H1 (cell line): Measurements from ENCODE around the gene ABHD4.

ENCODE experiments used
- CTCF ChIP-seq, 3 experiments: IDR thresholded peaks; 1 replicate in 2 of 3; 2 replicates in 1 of 3; pipeline versions ENCODE4 v1.5.1 to v1.6.1; 2011; ENCODE audit warnings: low read length in 3 of 3, mild to moderate bottlenecking in 3 of 3, inconsistent platforms in 2 of 3, low read depth in 1 of 3, moderate library complexity in 1 of 3; ENCODE audit not compliant: insufficient read depth in 1 of 3; ENCODE audit errors: control extremely low read depth in 1 of 3
- EP300 ChIP-seq, 2 experiments: IDR thresholded peaks; 1 replicate in 1 of 2; 2 replicates in 1 of 2; pipeline ENCODE4 v1.6.1; 2011 to 2012; ENCODE audit warnings: low read depth in 2 of 2, low read length in 2 of 2, mild to moderate bottlenecking in 2 of 2, borderline replicate concordance in 1 of 2, inconsistent platforms in 1 of 2, moderate library complexity in 1 of 2
- KDM1A ChIP-seq: fragments of 200-600, 300-600 bp; sonication (generic); IDR thresholded peaks from 2 replicates; pipeline ENCODE4 v1.7.1; 2016; ENCODE audit warnings: mild to moderate bottlenecking, low read length, borderline replicate concordance
- KDM4A ChIP-seq: IDR thresholded peaks from one replicate; pipeline ENCODE4 v1.7.1; 2012; ENCODE audit warnings: low read depth, mild to moderate bottlenecking, moderate library complexity, low read length, inconsistent platforms; ENCODE audit not compliant: severe bottlenecking
- NRF1 ChIP-seq: IDR thresholded peaks from 2 replicates; pipeline ENCODE4 v1.6.1; 2011; ENCODE audit warnings: mild to moderate bottlenecking, low read depth, low read length, improper control_type of control experiment
- RAD21 ChIP-seq, 2 experiments: IDR thresholded peaks in 1 of 2; conservative IDR thresholded peaks in 1 of 2; 2 replicates each; pipeline ENCODE4 v1.6.1; 2011; ENCODE audit warnings: low read depth in 2 of 2, low read length in 2 of 2, improper control_type of control experiment in 1 of 2, inconsistent platforms in 1 of 2, mild to moderate bottlenecking in 1 of 2, moderate library complexity in 1 of 2
- TAF1 ChIP-seq: IDR thresholded peaks from 2 replicates; pipeline ENCODE4 v1.6.1; 2011; ENCODE audit warnings: mild to moderate bottlenecking, low read depth, low read length
- TEAD4 ChIP-seq: IDR thresholded peaks from 2 replicates; pipeline ENCODE4 v1.6.1; 2012; ENCODE audit warnings: low read depth, low read length, inconsistent platforms, mixed read lengths

DNA sequence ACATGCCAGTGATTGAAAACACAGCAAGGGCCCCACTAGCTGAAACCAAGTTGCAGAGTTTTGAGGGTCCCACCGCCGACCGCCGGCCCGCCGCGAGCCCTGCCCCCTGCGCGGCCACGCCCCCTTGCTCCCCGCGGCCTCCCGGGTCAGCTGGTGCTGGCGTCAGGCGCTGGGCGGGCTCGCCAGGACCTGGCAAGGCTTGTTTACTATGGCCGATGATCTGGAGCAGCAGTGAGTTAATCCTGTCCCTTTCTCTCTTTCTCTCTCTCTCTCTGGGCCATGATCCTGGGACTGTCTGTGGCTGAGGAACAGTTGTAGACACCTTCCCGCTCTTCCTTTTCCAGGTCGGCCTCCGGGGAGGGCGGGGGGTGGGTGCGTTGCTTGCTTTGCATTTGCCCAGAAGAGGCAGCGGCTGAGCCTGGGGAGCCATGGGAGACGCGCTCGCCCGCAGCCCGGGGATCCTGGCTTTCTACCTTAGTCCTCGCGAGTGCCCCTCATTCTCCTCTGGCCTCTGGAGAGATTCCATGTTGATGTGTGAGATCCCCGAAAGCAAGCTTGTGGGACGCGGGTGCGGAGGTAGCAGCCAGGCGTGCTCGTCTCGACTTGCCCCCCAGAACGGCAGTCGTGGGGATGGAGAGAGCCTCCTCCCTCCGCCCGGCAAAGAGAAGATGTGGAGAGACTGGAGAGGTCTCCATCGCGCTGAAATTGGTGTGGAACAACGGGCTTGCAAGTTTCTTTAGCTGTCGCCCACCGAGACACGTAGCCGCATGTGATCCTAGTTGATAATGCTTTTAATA, at the start of gene ABHD4:
- TF ChIP-seq NRF1: no peak
- no peak for TF ChIP-seq RAD21 (IDR thresholded peaks at IDR 0.05 in 1 of 2, conservative IDR thresholded peaks at IDR 0.05 in 1 of 2; ENCODE audit: low read depth in 2 of 2, low read length in 2 of 2)
- TF ChIP-seq CTCF (IDR thresholded peaks at IDR 0.05; ENCODE audit: control extremely low read depth in 1 of 3, insufficient read depth in 1 of 3, low read depth in 1 of 3, low read length in 3 of 3): no peak
- TF ChIP-seq EP300 (IDR thresholded peaks at IDR 0.05; ENCODE audit: borderline replicate concordance in 1 of 2, low read depth in 2 of 2, low read length in 2 of 2): 0 out of 3 replicates have a peak, but pooled peaks of 1 of the 2 experiments have one; percentile 31
- peak; percentile 89 for TF ChIP-seq TAF1
- peak; percentile 85 for TF ChIP-seq KDM4A
- no peak for TF ChIP-seq TEAD4
- TF ChIP-seq KDM1A: no peak
